Fibroblast of pulmonary artery (primary cell): Measurements from ENCODE around the gene UQCRC1.

ENCODE experiments used
- DNase-seq: peaks from one replicate; pipeline ENCODE4 v3.0.0-alpha.2; 2010; ENCODE audit warnings: low read depth
- H3K4me3 ChIP-seq: replicated peaks from 2 replicates; pipeline ENCODE4 v1.5.1; 2011; ENCODE audit warnings: low read depth, mild to moderate bottlenecking, control low read depth, low read length, moderate library complexity
- CTCF ChIP-seq: IDR thresholded peaks from 2 replicates; pipeline ENCODE4 v1.5.1; 2011; ENCODE audit warnings: mild to moderate bottlenecking, control low read depth, low read length, inconsistent platforms; ENCODE audit errors: missing control alignments

The UQCRC1 gene

DNA sequence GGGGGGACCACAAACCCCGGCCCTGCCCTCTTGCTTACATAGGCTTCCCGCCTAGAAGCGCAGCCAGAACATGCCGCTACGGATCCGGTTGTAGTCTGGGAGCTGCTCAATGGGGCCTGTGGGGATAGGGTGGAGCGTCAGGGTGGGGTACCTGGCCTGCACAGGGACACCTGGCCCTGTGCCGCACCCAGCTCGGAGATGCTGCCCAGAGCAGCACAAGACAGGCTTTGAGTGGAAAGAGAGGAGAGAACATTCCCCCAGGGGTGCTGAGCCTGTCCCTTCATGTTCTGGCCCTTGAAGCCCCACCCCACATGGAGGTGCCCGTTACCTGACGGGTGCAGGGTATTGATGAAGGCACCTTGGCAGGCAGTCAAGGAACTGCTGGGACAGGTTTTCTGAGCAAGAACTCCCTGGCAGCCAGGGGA lies 10.4 kb downstream of the UQCRC1 start:
- TF ChIP-seq CTCF = no peak
- no peak for DNase-seq
- no peak overlapping the region for H3K4me3 ChIP-seq

DNA sequence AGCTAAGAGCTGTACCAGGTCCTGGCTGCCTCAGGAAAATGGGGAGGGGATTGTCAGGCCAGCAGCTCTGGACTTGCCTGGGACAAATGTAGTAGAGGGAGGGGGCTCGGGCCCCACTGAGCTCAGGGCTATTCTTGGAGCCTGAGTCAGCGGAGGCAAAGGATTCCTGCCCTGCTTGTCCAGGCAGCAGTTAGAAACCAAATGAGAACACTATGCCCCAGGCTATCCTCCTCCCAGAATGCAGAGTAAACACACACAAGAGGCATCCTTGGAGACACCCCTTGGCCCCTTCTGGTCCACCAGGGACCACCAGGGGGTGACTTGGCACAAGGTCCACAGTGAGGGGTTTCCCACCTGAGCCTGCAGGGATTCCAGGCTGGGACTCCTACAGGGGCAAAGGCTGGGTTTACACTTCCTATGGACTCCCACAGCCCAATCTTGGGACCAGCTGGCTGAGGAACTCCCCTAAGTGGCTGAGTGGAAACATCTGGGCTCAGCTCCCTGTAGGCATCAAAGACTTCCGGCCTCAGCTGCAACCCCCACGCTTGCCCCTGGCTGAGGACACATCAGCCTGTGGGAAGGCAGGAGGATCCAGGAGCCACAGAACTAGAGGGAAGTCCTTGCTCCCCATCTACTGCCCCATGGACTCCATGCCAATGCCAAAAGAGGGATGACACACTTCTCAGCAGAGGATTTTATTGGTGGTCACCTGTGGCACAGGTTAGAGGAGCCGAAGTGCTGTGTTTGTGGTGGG lies 10.9 kb downstream of the UQCRC1 start:
- no peak for TF ChIP-seq CTCF
- DNase-seq = peak; percentile 93
- no peak overlapping the region for H3K4me3 ChIP-seq

GRCh38 chr3:48597408-48597800 lies 12.0 kb downstream of the UQCRC1 start:
- TF ChIP-seq CTCF = no peak
- no peak for DNase-seq
- H3K4me3 ChIP-seq = no peak overlapping the region

DNA sequence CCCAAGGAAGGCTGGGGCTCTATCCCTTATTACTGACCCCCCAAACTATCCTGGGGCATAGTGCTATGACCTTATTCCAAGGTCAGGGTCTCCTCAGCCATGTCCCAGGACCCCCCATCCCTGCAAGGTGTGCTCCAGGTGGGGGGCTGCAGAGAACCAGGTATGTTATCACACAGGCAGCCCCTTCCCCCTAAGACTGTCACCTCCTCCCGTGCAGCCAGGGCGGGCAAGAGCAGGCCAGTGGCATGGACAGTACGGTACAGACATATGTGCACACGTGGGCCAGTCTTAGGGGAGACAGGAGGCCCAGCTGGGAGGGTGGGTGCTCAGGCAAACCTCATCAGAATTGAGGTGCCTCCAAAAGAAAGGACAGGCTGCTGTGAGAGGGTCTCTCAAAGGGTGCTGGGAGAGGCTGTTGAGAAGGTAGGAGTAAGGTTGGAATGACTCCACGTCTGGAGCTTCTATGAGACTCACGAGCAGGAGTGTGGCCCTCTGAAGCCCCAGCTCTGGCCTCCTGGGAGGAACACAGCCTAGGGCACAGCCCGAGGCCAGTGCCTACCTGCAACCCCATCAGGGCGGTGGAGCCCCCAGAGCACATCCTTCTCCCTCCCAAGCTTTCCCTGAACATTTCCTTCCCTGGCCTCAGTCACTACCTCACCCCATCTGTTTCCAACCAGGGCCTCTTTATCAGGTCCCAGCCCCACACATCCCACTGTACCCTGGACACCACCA lies 12.6 kb downstream of the UQCRC1 start:
- H3K4me3 ChIP-seq = no peak overlapping the region
- DNase-seq = no peak
- no peak for TF ChIP-seq CTCF

DNA sequence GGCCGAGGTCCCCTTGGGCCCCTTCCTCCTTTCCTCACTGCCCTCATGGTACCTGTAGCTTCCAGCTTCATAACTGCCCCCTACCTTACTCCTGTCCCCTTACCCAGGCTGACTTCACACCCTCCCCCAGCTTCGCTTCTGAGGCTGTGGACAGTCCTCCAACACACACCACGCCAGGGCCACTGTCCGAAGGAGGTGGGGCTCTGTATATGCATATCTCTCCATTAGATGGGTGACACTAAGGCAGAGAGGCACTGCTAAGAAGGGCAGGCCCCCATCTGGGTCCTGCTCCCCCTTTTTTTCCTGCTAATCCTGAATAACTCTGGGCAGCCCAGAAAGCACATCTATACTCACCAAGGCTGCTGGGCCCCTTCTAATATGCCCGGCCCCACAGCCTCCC lies 13.3 kb downstream of the UQCRC1 start:
- no peak overlapping the region for H3K4me3 ChIP-seq
- no peak for DNase-seq
- TF ChIP-seq CTCF = no peak

GRCh38 chr3:48595526-48596121 lies 13.8 kb downstream of the UQCRC1 start:
- TF ChIP-seq CTCF = no peak
- no peak overlapping the region for H3K4me3 ChIP-seq
- peak; percentile 53 for DNase-seq
